ENCODE results near the gene SLC25A22.
A peak's percentile ranks its signal among the peaks of the same experiment; 100 is the strongest.

SLC25A22 gene

DNA sequence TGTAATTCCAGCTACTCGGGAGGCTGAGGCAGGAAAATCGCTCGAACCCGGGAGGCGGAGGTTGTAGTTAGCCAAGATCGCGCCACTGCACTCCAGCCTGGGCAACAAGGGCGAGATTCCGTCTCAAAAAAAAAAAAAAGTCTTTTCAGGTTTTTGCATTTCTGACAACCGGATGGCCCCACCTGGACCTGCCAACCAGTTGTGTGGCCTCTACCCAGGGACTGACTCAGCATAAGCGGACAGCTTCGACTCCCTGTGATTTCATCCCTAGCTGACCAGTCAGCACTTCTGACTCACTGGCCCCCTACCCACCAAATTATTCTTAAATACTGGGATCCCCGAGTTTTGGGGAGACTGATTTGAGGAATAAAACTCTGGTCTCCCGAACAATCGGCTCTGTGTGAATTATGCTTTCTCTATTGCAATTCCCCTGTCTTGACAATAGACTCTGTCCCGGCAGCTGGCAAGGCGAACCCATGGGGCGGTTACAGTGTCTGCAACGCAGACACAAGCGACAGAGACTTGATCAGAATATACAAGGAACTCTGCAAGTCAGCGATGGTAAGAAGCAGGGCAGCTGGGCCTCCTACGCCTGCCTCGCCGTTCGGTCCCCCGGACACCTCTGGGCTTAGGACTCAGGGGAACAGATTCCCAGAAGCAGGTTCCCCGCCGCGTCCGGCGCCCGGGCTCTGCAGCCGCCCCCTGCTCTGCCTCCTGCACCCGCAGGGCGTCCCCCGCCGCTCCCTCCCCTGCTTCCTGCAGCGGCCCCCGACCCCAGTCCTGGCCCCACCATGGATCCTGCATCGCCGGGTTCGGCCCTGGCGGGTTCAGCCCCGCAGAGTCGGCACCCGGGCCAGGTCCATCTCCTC is 51.6 kb downstream of the SLC25A22 start:
- Histone ChIP-seq H3K4me1 (ENCODE audit: low read length) (peaks cover 14% of the 10 kb centered on the region), H3K4me2 (ENCODE audit: low read length) (peak overlapping the region; percentile 88), H4K20me1 (ENCODE audit: insufficient read depth, low read length) (peaks cover 22% of the 10 kb centered on the region), H3K27ac (ENCODE audit: low read length) (peak overlapping the region; percentile 58), H3K27me3 (ENCODE audit: low read depth, low read length) (no peaks in the 10 kb centered on the region), H3K9me3 (ENCODE audit: insufficient read depth, low read length) (no peaks in the 10 kb centered on the region), H3K4me3 (ENCODE audit: low read length) (peak overlapping the region; percentile 89), H2AFZ (ENCODE audit: low read depth, low read length) (peak overlapping the region; percentile 72), H3K9ac (ENCODE audit: low read length) (peak overlapping the region; percentile 79), H3K36me3 (replicated peaks; ENCODE audit: low read depth, low read length) (peaks cover 12% of the 10 kb centered on the region), H3K79me2 (ENCODE audit: low read length) (peaks cover 47% of the 10 kb centered on the region)
- TF ChIP-seq, protein P1, sequence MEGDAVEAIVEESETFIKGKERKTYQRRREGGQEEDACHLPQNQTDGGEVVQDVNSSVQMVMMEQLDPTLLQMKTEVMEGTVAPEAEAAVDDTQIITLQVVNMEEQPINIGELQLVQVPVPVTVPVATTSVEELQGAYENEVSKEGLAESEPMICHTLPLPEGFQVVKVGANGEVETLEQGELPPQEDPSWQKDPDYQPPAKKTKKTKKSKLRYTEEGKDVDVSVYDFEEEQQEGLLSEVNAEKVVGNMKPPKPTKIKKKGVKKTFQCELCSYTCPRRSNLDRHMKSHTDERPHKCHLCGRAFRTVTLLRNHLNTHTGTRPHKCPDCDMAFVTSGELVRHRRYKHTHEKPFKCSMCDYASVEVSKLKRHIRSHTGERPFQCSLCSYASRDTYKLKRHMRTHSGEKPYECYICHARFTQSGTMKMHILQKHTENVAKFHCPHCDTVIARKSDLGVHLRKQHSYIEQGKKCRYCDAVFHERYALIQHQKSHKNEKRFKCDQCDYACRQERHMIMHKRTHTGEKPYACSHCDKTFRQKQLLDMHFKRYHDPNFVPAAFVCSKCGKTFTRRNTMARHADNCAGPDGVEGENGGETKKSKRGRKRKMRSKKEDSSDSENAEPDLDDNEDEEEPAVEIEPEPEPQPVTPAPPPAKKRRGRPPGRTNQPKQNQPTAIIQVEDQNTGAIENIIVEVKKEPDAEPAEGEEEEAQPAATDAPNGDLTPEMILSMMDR (IDR thresholded peaks at IDR 0.05; ENCODE audit: low read depth, low read length) = no peak
- TF ChIP-seq EZH2phosphoT487 (IDR thresholded peaks at IDR 0.05; ENCODE audit: low read depth) = no peak

GRCh38 chr11:745428-745827 is 52.7 kb downstream of the SLC25A22 start:
- TF ChIP-seq, protein P1 (IDR thresholded peaks at IDR 0.05; ENCODE audit: low read depth, low read length) = no peak
- TF ChIP-seq EZH2phosphoT487 (IDR thresholded peaks at IDR 0.05; ENCODE audit: low read depth) = no peak
- Histone ChIP-seq H3K27me3 (ENCODE audit: low read depth, low read length) (no peaks in the 10 kb centered on the region), H3K27ac (ENCODE audit: low read length) (no peak overlapping the region), H2AFZ (ENCODE audit: low read depth, low read length) (no peak overlapping the region), H3K36me3 (replicated peaks; ENCODE audit: low read depth, low read length) (peaks cover 12% of the 10 kb centered on the region), H4K20me1 (ENCODE audit: insufficient read depth, low read length) (peaks cover 15% of the 10 kb centered on the region), H3K9ac (ENCODE audit: low read length) (no peak overlapping the region), H3K4me1 (ENCODE audit: low read length) (peaks cover 14% of the 10 kb centered on the region), H3K4me3 (ENCODE audit: low read length) (no peak overlapping the region), H3K79me2 (ENCODE audit: low read length) (peaks cover 36% of the 10 kb centered on the region), H3K4me2 (ENCODE audit: low read length) (no peak overlapping the region), H3K9me3 (ENCODE audit: insufficient read depth, low read length) (no peaks in the 10 kb centered on the region)

GRCh38 chr11:742571-743201 is 55.4 kb downstream of the SLC25A22 start:
- H3K4me2 ChIP-seq (ENCODE audit: low read length) = no peak overlapping the region
- H3K9ac ChIP-seq (ENCODE audit: low read length) = no peak overlapping the region
- H2AFZ ChIP-seq (ENCODE audit: low read depth, low read length) = no peak overlapping the region
- peaks cover 6% of the 10 kb centered on the region for H3K27me3 ChIP-seq (ENCODE audit: low read depth, low read length)
- H3K27ac ChIP-seq (ENCODE audit: low read length) = no peak overlapping the region
- peaks cover 9% of the 10 kb centered on the region for H3K79me2 ChIP-seq (ENCODE audit: low read length)
- H3K9me3 ChIP-seq (ENCODE audit: insufficient read depth, low read length) = no peaks in the 10 kb centered on the region
- H4K20me1 ChIP-seq (ENCODE audit: insufficient read depth, low read length) = no peaks in the 10 kb centered on the region
- TF ChIP-seq, protein P1 (IDR thresholded peaks at IDR 0.05; ENCODE audit: low read depth, low read length) = no peak
- no peak for TF ChIP-seq EZH2phosphoT487 (IDR thresholded peaks at IDR 0.05; ENCODE audit: low read depth)
- H3K4me1 ChIP-seq (ENCODE audit: low read length) = peaks cover 5% of the 10 kb centered on the region
- H3K4me3 ChIP-seq (ENCODE audit: low read length) = no peak overlapping the region
- no peaks in the 10 kb centered on the region for H3K36me3 ChIP-seq (replicated peaks; ENCODE audit: low read depth, low read length)

DNA sequence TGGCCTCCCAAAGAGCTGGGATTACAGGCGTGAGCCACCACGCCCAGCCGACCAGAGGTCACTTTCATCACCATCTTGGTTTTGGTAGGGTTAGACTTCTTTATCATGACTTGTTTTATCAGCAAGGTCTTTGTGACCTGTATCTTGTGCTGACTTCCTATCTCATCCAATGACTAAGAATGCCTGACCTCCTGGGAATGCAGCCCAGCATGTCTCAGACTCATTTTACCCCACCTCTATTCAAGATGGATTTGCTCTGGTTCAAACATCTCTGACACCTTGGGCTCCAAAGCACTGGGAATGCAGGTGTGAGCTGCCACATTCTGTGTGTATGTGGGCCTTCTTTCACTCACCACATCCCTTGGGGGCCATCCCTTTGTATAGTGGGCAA is 55.9 kb downstream of the SLC25A22 start:
- H3K4me3 ChIP-seq (ENCODE audit: low read length) = no peak overlapping the region
- no peak overlapping the region for H3K27ac ChIP-seq (ENCODE audit: low read length)
- no peaks in the 10 kb centered on the region for H4K20me1 ChIP-seq (ENCODE audit: insufficient read depth, low read length)
- peaks cover 4% of the 10 kb centered on the region; the same call in 1 of the 2 replicates for H3K79me2 ChIP-seq (ENCODE audit: low read length)
- TF ChIP-seq EZH2phosphoT487 (IDR thresholded peaks at IDR 0.05; ENCODE audit: low read depth) = no peak
- TF ChIP-seq, protein P1 (IDR thresholded peaks at IDR 0.05; ENCODE audit: low read depth, low read length) = no peak
- H2AFZ ChIP-seq (ENCODE audit: low read depth, low read length) = no peak overlapping the region
- H3K4me2 ChIP-seq (ENCODE audit: low read length) = no peak overlapping the region
- H3K36me3 ChIP-seq (replicated peaks; ENCODE audit: low read depth, low read length) = no peaks in the 10 kb centered on the region
- H3K9me3 ChIP-seq (ENCODE audit: insufficient read depth, low read length) = no peaks in the 10 kb centered on the region
- H3K9ac ChIP-seq (ENCODE audit: low read length) = no peak overlapping the region
- peaks cover 5% of the 10 kb centered on the region for H3K4me1 ChIP-seq (ENCODE audit: low read length)
- H3K27me3 ChIP-seq (ENCODE audit: low read depth, low read length) = peaks cover 12% of the 10 kb centered on the region

All from OCI-LY3 (cell line).